ENCODE results near the gene TNFAIP8.

DNA sequence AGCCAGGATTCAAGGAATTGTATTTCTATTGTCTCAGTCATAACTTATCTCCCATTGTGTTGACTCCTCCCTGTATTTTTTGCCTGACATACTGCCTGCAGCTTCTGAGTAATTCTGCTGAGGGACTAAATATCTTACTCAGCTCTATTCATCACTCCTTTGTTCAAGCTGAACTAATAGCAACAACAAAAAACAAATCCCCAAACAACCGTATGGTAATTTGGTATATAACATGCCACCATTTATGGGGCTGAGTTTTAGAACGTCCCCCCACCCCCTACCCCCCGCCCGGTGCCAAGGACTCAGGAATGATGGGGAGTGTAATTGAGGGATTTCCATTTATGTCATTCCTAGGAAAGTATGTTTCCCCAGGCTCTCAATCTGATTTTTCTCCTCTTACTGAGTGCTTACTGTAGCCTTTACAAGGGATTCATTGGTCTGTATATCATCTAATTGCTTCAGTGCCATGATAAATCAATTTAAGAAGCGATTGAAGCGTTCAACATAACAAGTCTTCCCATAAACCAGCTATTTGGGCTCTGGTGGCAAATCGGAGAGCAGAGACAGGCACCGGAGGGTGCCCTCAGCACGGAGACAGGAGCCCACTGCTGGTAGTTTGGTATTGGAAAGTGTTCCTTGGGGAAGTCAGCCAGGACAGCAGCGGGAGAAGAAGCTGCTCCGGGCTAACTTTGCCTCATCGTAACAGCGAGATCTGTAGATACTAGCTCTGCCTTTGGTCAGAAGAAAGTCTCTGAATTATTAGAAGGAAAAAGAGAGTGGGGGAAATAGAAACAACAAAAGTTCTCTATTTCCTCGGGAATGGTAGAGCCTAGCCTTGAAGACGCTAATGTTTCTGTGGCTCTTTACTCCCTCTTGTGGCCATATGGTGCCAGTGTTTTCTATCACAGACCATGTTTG lies 55.8 kb downstream of the TNFAIP8 start:
- TF ChIP-seq, protein P1, sequence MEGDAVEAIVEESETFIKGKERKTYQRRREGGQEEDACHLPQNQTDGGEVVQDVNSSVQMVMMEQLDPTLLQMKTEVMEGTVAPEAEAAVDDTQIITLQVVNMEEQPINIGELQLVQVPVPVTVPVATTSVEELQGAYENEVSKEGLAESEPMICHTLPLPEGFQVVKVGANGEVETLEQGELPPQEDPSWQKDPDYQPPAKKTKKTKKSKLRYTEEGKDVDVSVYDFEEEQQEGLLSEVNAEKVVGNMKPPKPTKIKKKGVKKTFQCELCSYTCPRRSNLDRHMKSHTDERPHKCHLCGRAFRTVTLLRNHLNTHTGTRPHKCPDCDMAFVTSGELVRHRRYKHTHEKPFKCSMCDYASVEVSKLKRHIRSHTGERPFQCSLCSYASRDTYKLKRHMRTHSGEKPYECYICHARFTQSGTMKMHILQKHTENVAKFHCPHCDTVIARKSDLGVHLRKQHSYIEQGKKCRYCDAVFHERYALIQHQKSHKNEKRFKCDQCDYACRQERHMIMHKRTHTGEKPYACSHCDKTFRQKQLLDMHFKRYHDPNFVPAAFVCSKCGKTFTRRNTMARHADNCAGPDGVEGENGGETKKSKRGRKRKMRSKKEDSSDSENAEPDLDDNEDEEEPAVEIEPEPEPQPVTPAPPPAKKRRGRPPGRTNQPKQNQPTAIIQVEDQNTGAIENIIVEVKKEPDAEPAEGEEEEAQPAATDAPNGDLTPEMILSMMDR (IDR thresholded peaks at IDR 0.05) = peak; percentile 85 to 97 (median 92)
- no peak for TF ChIP-seq POLR2A (IDR thresholded peaks at IDR 0.05)

Data from esophagus squamous epithelium (tissue), 4 donors.